ENCODE measurements around the gene ZNF441.
"Not testable (repeated sequence)": the region's sequence is repeated elsewhere in the genome, so short reads cannot be mapped to it uniquely, and the experiment has no call there.

Gene ZNF441

DNA sequence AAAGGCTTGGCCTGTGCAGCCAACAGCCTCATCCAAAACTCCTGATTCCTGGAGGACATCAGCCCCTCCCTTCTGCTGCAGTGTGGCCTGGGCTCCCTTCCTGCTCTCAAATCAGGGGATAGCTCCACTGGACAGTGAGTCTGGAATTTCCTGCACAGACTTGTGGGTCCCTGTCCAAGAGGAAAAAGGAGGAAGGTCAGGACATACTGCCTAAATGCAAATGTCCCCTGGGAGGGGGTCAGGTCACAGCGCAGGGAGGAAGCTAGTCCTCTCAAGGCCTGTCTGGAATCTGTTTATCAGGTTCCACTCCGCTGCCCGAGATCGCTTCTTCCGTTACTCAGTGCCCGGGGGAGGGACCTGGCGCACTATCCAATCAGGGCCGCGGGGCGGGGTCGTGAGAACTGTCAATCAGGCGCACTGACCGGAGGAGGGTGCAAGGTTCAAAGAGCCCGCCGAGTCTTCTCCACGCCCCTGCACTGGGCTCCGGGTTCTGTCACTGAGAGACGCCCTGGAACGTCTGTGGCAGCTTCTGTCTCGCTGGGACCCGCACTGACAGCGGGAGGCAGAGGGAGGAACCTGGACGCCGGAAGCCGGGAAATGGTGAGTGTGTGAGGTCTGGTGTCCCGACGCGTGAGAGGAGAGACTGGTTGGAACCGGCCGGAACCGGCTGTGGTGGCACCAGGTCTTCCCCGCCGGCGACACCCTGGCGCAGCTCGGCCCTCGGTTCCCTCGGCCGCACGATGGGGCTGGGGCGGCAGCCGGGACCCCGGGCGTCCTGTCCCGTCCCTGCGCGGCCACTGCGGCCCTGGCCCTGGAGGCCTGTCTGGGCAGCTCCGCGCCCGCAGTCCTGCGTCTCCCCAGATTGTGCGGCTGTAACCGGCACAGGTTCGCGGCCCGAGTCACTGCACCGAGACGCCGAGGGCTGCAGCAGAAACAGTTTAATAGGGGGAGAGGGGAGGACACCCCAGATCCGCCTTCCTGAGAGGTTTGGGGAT lies at the start of gene ZNF441:
Gene ZNF441 (plus strand): TSS at position 404 of the 995 bp plus-strand sequence. CDS start 194 bp downstream, at position 598.
- DNase-seq: peak; percentile 91

DNA sequence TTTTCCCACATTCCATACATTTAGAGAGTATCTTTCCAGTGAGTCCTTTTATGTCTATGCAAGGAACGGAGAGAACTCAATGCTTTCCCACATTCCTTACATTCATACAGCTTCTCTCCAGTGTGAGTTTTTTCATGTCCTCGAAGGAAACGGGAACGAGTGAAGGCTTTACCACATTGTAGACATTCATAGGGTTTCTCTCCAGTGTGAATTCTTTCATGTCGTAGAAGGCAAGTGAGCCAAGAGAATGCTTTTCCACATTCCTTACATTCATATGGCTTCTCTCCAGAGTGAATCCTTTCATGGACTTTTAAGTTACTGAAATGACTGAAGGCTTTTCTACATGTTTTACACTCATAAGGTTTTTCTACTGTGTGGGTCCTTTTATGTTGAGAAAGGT lies 45.1 kb upstream of the ZNF441 start:
- DNase-seq: no peak

DNA sequence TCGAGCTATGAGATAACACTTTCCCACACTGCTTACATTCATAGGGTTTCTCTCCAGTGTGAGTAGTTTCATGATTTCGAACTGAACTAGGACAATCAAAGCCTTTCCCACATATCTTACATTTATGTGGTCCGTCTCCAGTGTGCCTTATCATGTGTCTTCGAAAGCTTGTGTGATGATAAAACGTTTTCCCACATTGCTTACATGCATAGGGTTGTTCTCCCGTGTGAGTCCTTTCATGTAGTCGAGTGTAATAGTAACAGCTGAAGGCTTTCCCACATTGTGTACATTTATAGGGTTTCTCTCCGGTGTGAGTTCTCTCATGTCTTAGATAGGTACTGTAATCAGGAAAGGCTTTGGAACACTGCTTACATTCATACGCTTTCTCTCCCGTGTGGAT lies 44.4 kb upstream of the ZNF441 start:
- no peak for DNase-seq

DNA sequence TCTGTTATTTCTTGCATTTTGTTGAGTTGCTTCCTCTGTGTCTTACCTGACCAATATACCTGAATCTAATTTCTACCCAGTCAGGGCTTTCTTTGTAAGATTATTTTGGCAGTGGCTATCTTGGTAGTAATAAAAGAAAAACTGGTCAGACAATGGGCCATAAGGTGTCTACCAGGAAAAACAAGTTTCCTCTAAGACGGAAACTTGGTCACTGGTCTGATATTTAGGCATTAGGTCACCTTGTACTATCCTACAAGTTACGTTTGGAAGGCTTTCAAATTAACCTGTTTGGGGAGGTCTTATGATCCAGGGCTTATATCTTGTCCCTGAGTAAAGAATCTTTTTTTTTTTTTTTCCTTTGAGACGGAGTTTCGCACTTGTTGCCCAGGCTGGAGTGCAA lies 37.2 kb upstream of the ZNF441 start:
- DNase-seq: no peak

DNA sequence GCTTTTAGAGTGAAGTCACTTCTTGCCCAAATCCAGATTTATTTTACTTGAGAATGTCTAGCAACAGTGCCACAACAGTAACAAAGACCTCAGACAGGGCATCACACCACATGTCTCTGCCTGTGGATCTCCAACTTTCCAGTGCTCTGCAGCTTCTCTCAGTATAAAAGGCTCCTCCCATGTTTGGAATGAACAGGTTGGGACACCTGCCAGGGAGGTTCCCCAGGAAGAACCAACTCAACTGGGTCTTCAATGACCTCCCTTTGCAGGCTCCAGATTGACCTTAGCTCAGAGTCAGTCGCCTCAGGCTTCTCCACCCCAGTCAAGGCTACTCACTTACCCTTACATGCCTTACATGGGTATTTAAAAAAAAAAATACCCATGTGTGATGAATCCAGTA lies 31.4 kb upstream of the ZNF441 start:
- DNase-seq: no peak

DNA sequence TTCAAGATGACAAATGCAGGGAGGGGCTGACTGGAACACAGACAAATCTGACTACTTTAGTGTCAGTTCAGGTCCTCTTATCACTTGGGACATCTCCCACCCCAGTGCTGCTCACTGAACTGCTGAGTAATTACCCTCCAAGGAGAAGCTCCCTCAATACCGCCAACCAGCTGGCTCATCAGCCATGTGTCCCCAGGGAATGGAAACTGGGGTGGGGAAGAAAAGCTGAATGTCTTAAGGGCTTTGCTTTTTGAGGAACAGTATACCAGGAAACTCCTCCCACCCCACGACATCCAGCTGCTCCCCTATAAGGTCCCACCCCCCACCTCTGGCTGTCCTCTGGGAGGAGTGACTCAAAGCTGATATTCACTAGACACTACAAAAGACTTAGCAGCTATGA lies 30.1 kb upstream of the ZNF441 start:
- no peak for DNase-seq

DNA sequence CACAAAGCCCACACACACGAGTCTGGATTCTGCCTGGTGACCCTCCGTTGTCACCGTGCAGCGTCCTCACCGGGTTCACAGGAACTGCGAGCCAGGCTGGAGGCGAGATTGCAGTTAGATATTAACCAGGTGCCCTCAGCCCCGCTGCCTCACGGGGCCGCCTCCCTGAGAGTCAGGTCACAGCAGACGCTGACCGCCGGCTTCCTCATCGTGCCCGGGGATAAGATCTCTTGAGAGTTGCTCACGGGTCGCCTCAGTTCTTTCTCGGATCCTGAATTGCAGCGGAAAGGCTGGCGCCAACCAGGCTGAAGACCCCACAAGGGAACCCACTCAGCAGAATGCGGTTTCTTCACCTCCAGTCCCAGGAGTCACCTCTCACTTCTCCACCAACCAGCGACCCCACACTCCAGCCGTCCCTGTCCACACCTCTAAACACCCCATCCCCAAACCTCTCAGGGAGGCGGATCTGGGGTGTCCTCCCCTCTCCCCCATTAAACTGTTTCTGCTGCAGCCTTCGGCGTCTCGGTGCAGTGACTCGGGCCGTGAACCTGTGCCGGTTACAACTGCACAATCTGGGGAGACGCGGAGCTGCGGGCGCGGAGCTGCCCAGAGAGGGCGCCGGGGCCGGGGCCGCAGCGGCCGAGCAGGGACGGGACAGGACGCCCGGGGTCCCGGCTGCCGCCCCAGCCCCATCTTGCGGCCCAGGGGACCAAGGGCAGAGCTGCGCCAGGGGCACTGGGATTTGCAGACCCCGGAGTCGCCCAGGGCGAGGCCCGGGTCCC lies 28.6 kb upstream of the ZNF441 start:
- DNase-seq: no peak

DNA sequence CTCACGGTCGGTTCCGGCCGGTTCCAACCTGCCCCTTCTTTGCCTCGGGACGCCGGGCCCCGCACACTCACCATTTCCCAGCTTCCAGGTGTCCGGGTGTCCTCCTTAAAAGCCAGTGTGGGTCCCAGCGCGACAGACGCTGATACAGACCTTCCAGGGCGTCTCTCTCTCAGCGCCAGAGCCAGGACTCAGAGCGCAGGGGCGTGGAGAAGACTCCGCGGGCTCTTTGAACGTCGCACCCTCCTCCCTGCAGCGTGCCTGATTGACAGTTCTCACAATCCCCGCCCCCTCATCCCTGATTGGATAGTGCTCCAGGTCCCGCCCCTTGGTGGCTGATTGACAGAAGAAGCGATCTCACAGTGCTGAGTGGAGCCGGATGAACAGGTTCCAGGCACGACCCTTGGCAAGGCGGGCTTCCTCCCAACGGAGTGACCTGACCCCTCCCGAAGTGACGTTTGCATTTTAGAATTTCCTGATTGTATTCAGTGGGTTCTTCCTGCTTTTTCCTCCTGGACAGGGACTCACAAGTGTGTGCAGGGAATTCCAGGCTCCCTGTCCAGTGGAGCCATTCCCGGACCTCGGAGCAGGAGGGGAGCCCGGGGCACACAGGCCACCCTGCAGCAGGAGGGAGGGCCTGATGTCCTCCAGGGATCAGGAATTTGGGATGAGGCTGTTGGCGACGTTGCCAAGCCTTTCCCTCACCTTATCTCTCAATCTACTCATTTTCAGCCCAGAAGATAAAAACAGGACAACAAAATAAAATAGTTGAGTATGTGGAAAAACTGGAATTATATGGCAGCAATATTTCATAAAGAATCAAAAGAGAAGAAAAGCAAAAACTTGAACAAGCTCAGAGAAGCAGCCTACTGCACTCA lies 27.8 kb upstream of the ZNF441 start, which contains the start of gene ZNF823:
Gene ZNF823 (minus strand): TSS at position 201 of the 875 bp plus-strand sequence. CDS start 127 bp downstream, at position 74.
- DNase-seq: peak; percentile 98

DNA sequence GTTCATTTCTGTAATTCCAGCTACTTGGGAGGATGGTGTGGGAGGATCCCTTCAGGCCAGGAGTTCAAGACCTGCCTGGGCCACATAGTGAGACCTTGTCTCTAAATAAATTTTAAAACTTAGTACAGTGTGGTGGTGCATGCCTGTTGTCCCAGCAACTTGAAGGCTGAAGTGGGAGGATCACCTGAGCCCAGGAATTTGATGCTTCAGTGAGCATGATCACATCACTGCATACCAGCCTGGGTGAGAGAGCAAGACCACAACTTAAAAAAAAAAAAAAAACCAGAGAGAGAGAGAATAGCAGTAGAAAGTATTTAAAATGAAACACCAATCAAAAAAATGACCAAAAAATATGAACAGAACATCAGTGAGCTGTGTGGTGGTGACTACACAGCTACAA lies 20.9 kb upstream of the ZNF441 start:
- DNase-seq: no peak

DNA sequence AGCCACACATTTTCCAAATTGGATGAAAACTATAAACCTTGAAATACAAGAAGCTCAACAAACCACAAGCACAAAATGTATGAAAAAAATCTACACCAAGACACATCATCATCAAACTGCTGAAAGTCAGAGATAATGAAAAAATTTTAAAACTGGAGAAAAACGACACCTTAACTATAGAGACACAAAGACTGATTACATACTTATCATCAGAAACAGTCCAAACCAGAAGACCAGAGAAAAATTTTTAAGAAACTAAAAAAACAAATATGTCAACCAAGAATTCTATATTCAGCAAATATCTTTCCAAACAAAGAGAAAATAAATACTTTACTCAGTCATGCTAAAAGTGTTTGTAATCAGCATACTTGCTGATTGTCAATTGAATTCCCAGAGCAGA lies 19.5 kb upstream of the ZNF441 start:
- DNase-seq: no peak

DNA sequence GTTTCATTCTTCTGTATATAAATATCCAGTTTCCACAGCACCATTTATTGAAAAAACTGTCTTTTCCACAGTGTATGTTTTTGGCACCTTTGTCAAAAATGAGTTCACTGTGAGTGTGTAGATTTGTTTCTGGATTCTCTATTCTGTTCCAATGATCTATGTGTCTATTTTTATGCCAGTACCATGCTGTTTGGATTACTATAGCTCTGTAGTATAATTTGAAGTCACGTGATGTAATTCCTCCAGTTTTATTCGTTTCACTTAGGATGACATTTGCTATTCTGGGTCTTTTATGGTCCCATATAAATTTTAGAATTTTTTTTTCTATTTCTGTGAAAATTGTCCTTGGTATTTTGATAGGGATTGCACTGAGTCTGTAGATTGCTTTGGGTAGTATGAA lies 17.0 kb upstream of the ZNF441 start:
- DNase-seq: no peak

DNA sequence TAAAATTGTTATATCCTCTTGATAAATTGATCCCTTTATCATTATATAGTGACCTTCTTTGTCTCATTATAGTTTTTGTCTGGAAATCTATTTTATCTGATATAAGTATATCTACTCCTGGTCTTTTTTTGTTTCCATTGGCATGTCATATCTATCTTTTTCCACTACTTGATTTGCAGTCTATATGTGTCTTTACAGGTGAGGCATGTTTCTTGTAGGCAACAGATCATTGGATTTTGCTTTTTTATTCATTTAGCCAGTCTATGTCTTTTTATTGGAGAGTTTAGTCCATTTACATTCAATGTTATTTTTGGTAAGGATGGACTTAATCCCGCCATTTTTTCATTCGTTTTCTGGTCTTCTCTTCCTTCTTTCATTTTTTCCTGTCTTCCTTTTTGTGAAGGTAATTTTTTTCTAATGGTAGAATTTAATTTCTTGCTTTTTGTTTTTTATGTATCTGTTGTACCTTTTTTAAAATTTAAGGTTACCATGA lies 14.5 kb upstream of the ZNF441 start:
- no peak for DNase-seq

DNA sequence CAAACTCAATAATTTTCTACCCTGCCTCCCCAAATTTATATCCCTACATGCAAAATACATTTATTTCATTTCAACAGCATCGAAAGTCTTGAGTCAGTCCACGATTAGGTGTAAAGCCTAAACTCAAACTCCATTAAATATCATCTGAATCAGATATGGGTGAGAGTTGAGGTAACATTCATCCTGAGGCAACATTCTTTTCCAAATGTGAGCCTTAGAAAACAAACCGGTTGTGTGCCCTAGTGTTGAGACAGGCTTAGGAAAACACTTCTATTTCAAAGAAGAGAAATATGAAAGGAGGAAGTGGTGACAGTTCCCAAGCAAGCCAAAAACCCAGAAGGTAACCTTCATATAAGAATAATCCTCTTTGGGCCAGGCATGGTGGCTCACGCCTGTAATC lies 12.1 kb upstream of the ZNF441 start:
- DNase-seq: no peak

DNA sequence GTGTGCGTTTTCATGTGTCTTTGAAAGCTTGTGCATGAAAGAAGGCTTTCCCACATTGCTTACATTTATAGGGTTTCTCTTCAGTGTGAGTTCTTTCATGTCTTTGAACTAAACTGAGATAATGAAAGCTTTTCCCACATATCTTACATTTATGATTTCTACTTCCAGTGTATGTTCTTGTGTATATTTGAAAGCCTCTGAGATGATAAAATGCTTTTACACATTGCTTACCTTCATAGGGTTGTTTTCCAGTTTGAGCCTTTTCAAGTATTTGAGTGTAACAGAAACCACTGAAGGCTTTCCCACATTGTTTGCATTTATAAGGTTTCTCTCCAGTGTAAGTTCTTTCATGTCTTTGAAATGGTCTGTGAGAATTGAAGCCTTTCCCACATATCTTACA lies 9.8 kb upstream of the ZNF441 start:
- no peak for DNase-seq

DNA sequence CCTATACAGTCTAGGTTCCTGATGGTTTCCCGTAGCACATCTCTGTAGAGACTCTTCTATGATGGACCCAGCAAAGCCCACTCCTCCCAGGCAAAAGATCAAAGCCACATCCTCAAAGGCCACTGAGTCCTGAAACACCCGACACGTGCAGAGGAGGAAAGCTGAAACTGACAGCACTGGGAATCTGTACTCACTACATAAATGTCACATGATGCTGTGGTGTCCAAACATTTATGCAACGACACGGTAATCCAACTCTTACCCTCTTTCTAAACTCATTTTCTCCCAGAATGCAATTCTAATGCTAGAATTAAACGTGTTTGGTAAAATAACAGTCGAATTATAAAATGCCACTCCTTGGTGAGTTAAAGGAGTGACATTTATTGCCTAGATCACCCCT lies 7.0 kb upstream of the ZNF441 start:
- no peak for DNase-seq

DNA sequence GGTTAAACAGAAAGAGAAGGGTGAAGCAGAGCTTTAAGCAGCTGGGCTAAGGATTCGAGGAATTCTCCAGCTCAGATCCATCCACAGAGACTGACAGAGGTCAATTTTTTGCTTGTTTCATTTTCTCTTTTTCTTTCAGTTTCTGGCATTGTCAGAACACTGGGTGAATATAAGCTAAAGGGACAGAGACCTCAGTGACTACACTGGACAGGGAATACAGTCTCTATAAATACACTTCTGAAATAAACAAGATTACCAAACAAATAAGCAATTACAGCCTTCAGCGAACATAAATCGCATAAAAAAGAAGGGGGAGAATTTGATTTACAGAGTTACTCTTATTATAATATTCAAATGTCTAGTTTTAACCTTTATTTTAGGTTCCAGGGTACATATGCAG lies 3.7 kb upstream of the ZNF441 start:
- no peak for DNase-seq

DNA sequence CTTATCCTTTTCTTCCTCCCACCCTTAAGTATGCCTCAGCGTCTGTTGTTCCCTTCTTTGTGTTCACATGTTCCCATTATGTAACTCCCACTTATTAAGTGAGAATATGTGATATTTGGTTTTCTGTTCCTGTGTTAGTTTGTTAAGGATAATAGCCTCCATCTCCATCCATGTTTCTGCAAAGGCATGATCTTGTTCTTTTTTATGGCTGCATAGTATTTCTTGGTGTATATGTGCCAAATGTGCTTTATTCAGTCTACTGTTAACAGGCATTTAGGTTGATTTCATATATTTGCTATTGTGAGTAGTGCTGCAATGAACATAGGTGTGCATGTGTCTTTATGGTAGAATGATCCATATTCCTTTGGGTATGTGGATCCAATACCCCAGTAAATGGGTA lies 3.2 kb upstream of the ZNF441 start:
- DNase-seq: no peak

DNA sequence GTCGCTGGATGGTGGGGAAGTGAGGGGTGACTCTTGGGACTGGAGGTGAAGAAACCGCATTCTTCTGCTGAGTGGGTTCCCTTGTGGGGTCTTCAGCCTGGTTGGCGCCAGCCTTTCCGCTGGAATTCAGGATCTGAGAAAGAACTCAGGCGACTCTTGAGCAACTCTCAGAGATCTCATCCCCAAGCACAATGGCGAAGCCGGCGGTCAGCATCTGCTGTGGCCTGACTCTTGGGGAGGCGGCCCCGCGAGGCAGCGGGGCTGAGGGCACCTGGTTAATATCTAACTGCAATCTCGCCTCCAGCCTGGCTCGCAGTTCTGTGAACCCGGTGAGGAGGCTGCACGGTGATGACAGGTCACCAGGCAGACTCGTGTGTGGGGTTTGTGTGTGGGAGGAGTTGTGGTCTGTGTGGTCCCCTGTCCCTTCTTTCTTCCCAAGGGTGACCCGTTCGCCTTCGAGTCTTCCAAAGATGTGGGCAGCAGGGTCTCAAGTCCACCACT lies 883 bp downstream of the ZNF441 start:
- DNase-seq: no peak

DNA sequence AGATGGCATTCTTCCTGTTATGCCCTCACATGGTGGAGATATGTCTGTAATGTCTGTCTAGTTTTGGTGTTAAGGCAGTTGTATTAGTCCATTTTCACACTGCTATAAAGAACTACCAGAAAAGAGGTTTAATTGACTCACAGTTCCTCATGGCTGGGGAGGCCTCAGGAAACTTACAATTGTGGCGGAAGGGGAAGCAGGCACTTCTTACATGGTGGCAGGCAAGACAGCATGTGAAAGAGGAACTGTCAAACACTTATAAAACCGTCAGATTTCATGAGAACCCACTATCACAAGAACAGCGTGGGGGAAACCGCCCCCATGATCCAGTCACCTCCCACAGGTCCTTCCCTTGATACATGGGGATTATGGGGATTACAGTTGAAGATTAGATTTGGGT lies 3.2 kb downstream of the ZNF441 start:
- no peak for DNase-seq

DNA sequence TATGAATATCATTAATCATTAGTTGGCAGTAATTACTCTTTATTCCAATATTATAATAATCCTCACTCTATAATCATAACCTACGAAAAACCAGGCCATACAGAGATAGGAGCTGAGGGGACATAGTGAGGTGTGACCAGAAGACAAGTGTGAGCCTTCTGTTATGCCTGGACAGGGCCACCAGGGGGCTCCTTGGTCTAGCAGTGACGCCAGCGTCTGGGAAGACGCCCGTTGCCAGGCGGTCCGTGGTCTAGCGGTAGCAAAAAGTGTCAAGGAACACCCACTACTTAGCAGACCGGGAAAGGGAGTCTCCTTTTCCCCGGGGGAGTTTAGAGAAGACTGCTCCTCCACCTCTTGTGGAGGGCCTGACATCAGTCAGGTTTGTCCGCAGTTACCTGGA lies 4.7 kb downstream of the ZNF441 start:
- not testable (repeated sequence) for DNase-seq

DNA sequence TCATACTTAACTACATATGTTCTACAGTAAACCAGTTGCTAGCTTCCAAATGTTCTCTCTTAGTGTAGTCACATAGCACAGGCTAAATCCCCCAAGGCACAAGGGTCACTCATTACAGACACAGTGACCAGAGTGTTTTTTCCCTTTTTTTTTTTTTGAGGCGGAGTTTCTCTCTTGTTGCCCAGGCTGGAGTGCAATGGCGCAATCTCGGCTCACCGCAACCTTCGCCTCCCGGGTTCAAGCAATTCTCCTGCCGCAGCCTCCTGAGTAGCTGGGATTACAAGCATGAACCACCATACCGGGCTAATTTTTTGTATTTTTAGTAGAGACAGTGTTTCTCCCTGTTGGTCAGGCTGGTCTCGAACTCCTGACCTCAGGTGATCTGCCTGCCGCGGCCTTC lies 9.9 kb downstream of the ZNF441 start:
- not testable (repeated sequence) for DNase-seq

DNA sequence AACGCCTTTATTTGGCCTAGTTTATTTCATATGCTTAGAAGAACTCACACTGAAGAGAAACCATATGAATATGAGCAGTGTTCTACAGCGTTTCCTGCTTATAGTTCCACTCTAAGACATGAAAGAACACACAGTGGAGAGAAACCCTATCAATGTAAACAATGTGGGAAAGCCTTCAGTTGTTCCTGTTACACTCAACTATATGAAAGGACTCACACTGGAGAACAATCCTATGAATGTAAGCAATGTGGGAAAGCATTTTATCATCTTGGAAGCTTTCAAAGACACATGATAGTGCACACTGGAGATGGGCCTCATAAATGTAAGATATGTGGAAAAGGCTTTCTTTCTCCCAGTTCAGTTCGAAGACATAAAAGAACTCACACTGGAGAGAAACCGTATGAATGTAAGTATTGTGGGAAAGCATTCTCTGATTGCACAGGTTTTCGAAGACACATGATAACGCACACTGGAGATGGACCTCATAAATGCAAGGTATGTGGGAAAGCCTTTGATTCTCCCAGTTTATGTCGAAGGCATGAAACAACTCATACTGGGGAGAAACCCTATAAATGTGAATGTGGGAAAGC lies 13.7 kb downstream of the ZNF441 start:
- DNase-seq: no peak

Measured in NCI-H1092 treated with DMSO at 0.1 percent for 48 hours (cell line).